KMS-11 (cell line): ENCODE results near the gene SLC25A29.
"Not testable (repeated sequence)": the region's sequence is repeated elsewhere in the genome, so short reads cannot be mapped to it uniquely, and the experiment has no call there.

Experiments used
- H2AFZ ChIP-seq: fragments of 200-600 bp; sonication (generic); 2 replicates; pipeline ENCODE4 v1.6.1; 2016; ENCODE audit warnings: antibody characterized with exemption, mixed run types, low read depth
- H3K27ac ChIP-seq: fragments of 200-600 bp; sonication (generic); 2 replicates; pipeline ENCODE4 v1.6.1; 2016; ENCODE audit warnings: mild to moderate bottlenecking, mixed run types
- H3K27me3 ChIP-seq: fragments of 200-600 bp; sonication (generic); 2 replicates; pipeline ENCODE4 v1.6.1; 2017; ENCODE audit warnings: mild to moderate bottlenecking, low read depth, mixed run types, moderate library complexity; ENCODE audit not compliant: insufficient read depth
- H3K36me3 ChIP-seq: fragments of 200-600 bp; sonication (generic); 2 replicates; pipeline ENCODE4 v1.6.1; 2017; ENCODE audit warnings: mild to moderate bottlenecking, mixed run types; ENCODE audit not compliant: insufficient read depth
- H3K4me1 ChIP-seq: fragments of 200-600 bp; sonication (generic); 2 replicates; pipeline ENCODE4 v1.6.1; 2016; ENCODE audit warnings: mild to moderate bottlenecking, low read depth, mixed run types; ENCODE audit not compliant: poor library complexity, severe bottlenecking
- H3K4me2 ChIP-seq: fragments of 200-600 bp; sonication (generic); 2 replicates; pipeline ENCODE4 v1.7.0; 2016; ENCODE audit warnings: mild to moderate bottlenecking, mixed run types
- H3K4me3 ChIP-seq: fragments of 200-600 bp; sonication (generic); IDR thresholded peaks from 2 replicates; pipeline ENCODE4 v1.6.1; 2017; ENCODE audit warnings: low read depth, low read length, mixed read lengths; ENCODE audit not compliant: insufficient read depth
- H3K79me2 ChIP-seq: fragments of 200-600 bp; sonication (generic); 2 replicates; pipeline ENCODE4 v1.6.1; 2016; ENCODE audit warnings: low read depth, mixed run types; ENCODE audit not compliant: insufficient read depth
- H3K9ac ChIP-seq: fragments of 200-600 bp; sonication (generic); 2 replicates; pipeline ENCODE4 v1.6.1; 2016; ENCODE audit warnings: mild to moderate bottlenecking, mixed run types
- H4K20me1 ChIP-seq: fragments of 200-600 bp; sonication (generic); 2 replicates; pipeline ENCODE4 v1.6.1; 2016; ENCODE audit warnings: mild to moderate bottlenecking, mixed run types; ENCODE audit not compliant: insufficient read depth
- CTCF ChIP-seq: fragments of 200-600 bp; sonication (generic); conservative IDR thresholded peaks from 2 replicates; pipeline ENCODE4 v1.6.1; 2017; ENCODE audit warnings: low read depth, mild to moderate bottlenecking, antibody characterized with exemption, low read length, moderate library complexity, mixed read lengths

SLC25A29 gene

GRCh38 chr14:100348253-100348729 is 42.0 kb upstream of the SLC25A29 start:
- H3K9ac ChIP-seq, result no peak overlapping the region
- no peaks in the 10 kb centered on the region for H3K79me2 ChIP-seq
- H3K36me3 ChIP-seq, result no peaks in the 10 kb centered on the region
- no peak for TF ChIP-seq CTCF
- no peaks in the 10 kb centered on the region for H3K27me3 ChIP-seq
- H2AFZ ChIP-seq, result no peak overlapping the region
- H4K20me1 ChIP-seq, result no peaks in the 10 kb centered on the region
- H3K4me3 ChIP-seq, result no peak overlapping the region
- no peak overlapping the region for H3K27ac ChIP-seq
- H3K4me2 ChIP-seq, result no peak overlapping the region
- no peaks in the 10 kb centered on the region for H3K4me1 ChIP-seq

- Histone ChIP-seq H4K20me1 (no peaks in the 10 kb centered on the region), H3K4me2 (no peak overlapping the region), H3K79me2 (no peaks in the 10 kb centered on the region), H3K27ac (no peak overlapping the region), H3K4me1 (peaks cover 8% of the 10 kb centered on the region), H3K36me3 (no peaks in the 10 kb centered on the region), H3K9ac (no peak overlapping the region), H3K4me3 (no peak overlapping the region), H2AFZ (no peak overlapping the region), H3K27me3 (no peaks in the 10 kb centered on the region)
- no peak for TF ChIP-seq CTCF
These were observed 40.3 kb upstream of the SLC25A29 start for GRCh38 chr14:100346306-100347091.

- no peak for TF ChIP-seq CTCF
These were observed 39.5 kb upstream of the SLC25A29 start for GRCh38 chr14:100345711-100346110.

GRCh38 chr14:100344657-100345056 is 38.4 kb upstream of the SLC25A29 start:
- not testable (repeated sequence) for H3K27me3 ChIP-seq, H3K4me3 ChIP-seq

More at GRCh38 chr14:100345711-100346110, 39.5 kb upstream of the SLC25A29 start:
- Histone ChIP-seq H3K4me3 (no peak overlapping the region), H3K79me2 (no peaks in the 10 kb centered on the region), H3K4me2 (no peak overlapping the region), H2AFZ (no peak overlapping the region), H3K27ac (no peak overlapping the region), H3K4me1 (peaks cover 16% of the 10 kb centered on the region), H3K9ac (no peak overlapping the region), H3K27me3 (no peaks in the 10 kb centered on the region), H4K20me1 (no peaks in the 10 kb centered on the region), H3K36me3 (no peaks in the 10 kb centered on the region)

GRCh38 chr14:100342826-100343225 is 36.6 kb upstream of the SLC25A29 start:
- peaks cover 19% of the 10 kb centered on the region for H3K4me1 ChIP-seq
- not testable (repeated sequence) for H3K4me2 ChIP-seq, H3K4me3 ChIP-seq, H3K9ac ChIP-seq, H3K27ac ChIP-seq, H3K36me3 ChIP-seq, H2AFZ ChIP-seq, H3K79me2 ChIP-seq, H4K20me1 ChIP-seq, H3K27me3 ChIP-seq

More at GRCh38 chr14:100344657-100345056, 38.4 kb upstream of the SLC25A29 start:
- H3K36me3 ChIP-seq, H3K9ac ChIP-seq, H3K27ac ChIP-seq, H2AFZ ChIP-seq, H4K20me1 ChIP-seq, H3K79me2 ChIP-seq, H3K4me2 ChIP-seq: not testable (repeated sequence)
- H3K4me1 ChIP-seq, result peaks cover 19% of the 10 kb centered on the region
